ENCODE results near the gene CHD9NB. TPM values are rescaled to one million over a fixed set of nuclear protein-coding genes. Genes with fewer than 3 reads are reported as not detected.
"Not testable (repeated sequence)": the region's sequence is repeated elsewhere in the genome, so short reads cannot be mapped to it uniquely, and the experiment has no call there.

CHD9NB gene
- total RNA-seq, 1 experiment from 2014 or later = 3.8 TPM

DNA sequence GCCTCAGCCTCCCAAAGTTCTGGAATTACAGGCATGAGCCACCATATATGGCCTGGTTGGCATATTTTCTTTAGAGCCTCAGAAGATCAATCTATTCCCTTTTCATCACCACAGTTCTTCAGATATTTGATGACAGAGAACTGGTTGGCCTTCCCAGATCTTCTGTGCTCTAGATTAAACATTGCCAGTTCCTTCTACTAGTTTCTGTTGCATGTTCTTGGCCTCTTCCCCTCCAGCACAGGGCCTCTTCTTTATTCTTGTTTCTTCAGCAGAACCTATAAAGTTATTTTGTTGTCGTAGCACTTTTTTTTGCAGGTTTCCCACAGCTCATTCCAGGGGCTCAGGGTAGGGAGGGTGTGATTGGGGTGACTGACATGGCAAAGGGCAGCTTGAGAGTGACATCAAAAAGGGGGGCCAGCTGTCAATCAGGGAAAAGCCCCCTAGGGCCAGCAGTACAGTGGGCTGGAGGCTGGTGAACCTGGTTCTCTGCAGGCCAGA, 11.4 kb upstream of the CHD9NB start:
- no peak for DNase-seq (ENCODE audit: low read depth)
- in situ Hi-C loops (cut with HindIII; ENCODE audit: low pct_unique_long_range_greater_than_20kb, low sequenced_read_pairs) = no loop called here

DNA sequence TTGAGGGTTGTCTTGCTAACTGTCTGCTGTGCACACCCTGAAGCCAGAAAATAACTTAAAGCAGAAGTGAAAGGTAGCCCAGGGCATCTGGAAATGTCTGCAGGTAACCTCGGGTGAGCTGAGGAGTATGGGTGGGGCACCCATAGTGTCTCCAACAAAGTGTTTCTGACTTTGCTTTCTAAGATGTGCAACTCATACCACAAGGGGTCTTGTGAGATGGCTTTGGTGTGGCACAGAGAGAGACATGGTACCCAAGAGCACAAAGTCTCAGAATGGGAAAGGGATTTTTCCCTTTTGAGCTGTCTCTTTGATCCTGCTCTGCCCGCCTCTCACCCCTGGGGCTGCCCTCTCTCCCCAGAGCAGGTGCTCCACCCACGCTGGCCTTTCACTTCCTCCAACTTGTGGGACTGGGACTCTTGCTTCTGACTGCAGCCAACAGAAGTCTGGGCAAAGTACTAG, 9.0 kb upstream of the CHD9NB start:
- DNase-seq (ENCODE audit: low read depth) = no peak
- in situ Hi-C loops (cut with HindIII; ENCODE audit: low pct_unique_long_range_greater_than_20kb, low sequenced_read_pairs) = no loop called here

DNA sequence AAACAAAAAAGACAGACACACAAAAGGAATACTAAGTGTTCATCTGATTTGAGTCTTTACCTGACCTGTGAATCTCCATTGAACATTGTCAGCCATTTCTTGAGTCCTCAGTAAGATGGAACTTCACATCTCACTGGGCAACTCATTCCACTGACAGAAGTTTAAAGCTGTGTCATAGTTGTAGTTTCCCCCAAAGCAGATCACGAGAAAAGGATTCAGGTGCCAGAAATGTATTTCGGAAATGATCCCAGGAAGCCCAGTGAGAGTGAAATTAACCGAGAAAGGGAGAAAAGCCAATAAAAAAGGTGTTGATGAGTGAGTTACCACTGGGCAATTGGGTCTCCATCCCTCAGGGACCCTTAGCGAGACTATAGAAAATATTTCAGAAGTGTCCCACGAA, 8.6 kb upstream of the CHD9NB start:
- in situ Hi-C loops (cut with HindIII; ENCODE audit: low pct_unique_long_range_greater_than_20kb, low sequenced_read_pairs) = no loop called here
- DNase-seq (ENCODE audit: low read depth) = no peak

DNA sequence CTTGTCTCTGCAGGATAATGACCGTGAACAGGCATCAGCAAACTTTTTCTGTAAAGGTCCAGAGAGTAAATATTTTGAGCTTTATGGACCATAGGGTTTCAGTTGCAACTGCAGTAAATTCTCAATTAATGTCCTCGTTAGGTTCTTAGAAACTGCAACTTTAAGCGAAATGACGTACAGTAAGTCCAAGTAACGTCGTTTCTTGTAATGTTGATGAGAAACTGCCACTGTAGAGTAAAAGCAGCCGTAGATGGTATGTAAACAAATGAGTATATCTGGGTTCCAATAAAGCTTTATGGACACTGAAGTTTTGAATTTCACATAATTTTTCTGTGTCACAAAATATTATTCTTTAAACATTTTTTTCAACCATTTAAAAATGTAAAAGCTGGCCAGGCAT, 7.0 kb upstream of the CHD9NB start:
- no peak for DNase-seq (ENCODE audit: low read depth)
- in situ Hi-C loops (cut with HindIII; ENCODE audit: low pct_unique_long_range_greater_than_20kb, low sequenced_read_pairs) = no loop called here

DNA sequence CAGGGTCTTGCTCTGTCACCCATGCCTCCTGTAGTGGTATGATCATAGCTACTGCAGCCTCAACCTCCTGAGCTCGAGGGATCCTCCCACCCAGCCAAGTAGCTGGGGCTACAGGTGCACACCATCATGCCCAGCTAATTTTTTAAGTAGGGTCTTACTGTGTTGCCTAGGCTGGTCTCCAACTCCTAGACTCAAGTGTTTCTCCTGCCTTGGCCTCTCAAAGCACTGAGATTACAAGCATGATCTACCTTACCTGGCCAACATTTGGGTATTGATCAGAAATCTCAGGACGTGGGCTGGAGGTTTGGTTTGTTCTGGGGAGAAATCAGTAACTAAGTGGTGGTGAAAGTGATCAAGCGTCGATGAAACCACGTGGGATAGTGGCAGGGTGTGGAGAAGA, 6.2 kb upstream of the CHD9NB start:
- DNase-seq (ENCODE audit: low read depth) = no peak
- in situ Hi-C loops (cut with HindIII; ENCODE audit: low pct_unique_long_range_greater_than_20kb, low sequenced_read_pairs) = no loop called here

DNA sequence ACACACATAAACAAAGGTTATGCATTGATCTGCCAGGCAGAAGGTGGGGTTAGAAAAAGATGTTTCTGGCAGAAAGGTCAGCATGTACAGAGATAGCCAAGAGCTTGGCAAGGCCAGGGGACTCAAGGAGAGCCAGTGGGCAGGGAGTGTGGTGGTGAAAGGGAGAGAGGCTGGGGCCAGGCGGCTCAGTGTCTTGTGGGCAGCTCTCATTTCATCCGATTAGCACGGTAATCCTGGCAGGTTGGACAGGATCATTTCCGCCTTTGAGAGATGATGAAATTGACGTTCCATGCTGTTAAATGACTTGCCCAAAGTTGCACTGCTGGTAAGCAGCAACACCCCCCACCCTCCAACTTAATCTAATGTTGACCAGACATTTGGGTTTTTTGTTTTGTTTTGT, 5.7 kb upstream of the CHD9NB start:
- in situ Hi-C loops (cut with HindIII; ENCODE audit: low pct_unique_long_range_greater_than_20kb, low sequenced_read_pairs) = no loop called here
- no peak for DNase-seq (ENCODE audit: low read depth)

DNA sequence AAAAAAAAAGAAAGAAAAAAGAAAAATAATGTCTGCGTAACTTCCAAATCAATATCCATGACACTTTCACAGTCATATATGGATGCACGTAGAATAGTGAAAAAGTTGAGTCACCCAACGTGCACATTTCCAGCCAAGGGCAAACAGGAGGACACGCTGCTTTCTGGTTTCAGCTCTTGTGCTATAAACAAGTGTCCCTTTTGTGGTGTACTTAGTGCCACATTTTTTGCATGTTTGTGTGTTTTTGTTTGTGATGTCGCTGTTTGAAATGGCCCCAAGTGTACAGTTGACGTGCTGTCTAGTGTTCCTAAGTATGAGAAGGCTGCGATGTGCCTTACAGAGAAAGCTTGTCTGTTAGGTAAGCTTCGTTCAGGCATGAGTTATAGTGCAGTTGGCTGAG, 5.0 kb upstream of the CHD9NB start:
- in situ Hi-C loops (cut with HindIII; ENCODE audit: low pct_unique_long_range_greater_than_20kb, low sequenced_read_pairs) = no loop called here
- no peak for DNase-seq (ENCODE audit: low read depth)

DNA sequence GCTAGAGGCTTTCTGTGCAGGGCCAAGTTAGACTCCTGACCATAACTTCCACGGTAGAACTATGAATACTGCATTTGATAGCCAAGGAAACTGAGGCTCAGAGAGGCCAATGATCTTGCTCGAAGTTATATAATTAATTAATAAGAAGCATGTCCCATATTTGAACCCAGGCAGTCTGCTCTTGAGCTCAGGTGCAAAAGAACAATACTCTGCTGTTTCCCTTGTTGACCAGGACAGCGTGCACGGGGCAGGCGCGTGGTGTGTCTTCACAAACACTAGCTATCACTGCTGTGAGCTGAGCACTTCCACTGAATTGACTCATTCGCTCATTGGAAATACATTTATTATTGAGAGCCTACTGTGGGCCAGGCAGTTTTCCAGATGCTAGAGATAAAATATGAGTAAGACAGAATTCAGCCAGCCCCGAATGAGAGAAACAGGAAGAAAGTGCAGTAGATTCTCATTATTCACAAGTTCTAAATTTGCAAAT, 3.7 kb upstream of the CHD9NB start:
- DNase-seq (ENCODE audit: low read depth) = no peak
- in situ Hi-C loops (cut with HindIII; ENCODE audit: low pct_unique_long_range_greater_than_20kb, low sequenced_read_pairs) = no loop called here

DNA sequence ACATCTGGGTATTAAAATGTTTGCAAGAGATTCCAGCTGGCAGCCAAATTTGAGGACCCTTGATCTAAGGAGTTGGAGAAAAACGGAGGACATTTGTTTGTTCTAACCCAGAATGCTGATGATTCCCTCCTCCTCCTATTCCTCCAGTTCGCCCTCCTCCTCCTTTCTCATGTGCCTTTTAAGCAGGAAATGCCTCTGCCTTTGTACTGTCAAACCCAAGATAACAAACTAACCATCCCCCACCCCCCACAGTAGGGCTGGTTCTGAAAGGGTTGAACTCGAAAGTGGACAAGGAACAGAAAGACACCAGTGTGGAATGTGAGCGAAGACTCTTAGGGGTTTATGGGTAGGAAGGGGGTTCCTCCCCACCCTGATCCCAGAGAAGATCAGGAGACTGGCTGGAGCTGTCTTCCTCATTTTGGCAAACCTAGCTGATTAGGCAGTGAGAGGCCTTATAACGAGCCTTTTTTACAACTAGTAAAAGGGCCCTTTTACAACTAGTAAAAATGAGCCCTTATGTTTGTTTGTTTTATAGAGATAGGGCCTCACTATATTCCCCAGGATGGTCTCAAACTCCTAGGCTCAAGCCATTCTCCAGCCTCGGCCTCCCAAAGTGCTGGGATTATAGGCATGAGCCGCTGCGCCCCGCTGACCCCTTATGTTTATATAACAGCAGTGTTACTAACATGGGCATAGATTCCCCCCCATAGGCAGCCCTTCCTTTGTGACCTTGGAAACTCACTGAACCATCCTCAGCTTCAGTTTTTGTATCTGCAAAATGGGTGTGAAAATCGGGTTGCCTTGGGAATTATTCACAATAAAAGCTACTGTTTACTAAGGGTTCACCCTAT, 3.1 kb upstream of the CHD9NB start:
- DNase-seq (ENCODE audit: low read depth) = peak; percentile 45
- in situ Hi-C loops (cut with HindIII; ENCODE audit: low pct_unique_long_range_greater_than_20kb, low sequenced_read_pairs) = no loop called here

DNA sequence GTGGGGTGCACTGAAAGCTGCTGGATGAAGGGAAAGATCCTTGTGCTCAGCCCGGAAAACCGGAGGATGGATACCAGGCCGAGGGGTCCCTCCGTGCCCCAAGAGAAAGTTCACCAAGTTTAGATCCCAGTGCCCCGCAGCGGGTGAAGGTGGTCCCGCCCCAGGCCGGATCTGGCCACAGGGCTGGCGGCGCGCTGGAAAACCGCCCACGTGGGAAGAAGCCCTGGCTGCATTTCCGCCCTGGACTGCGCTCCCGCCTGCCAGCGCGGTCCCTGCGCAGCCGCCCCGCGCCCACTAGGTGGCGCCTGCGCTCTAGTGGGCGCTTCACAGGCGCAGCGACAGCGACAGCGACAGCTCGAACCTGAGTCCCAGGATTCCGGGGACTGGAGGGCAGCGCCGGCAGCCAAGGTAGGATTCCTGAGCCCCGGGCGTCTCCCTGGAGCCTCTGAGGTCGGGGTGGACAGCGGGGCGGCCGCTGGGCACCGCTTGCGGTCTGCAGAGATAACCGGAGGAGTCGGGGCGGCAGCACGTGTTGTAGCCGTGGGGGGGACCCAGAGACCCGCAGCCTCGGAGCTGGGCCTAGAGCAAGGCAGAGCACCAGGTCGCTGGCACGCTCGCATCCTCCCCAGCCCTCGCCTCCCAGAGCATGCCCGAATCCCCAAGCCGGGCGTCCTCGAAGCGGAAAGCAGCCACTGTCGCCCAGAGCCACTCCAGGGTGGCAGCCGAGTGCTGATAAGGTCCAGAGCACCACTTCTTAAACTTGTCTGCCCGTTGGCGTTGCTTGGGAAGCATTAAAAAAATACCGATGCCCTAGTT, 2.2 kb upstream of the CHD9NB start, which contains the start of gene CHD9:
CHD9 (plus strand) TSS at position 322 of the 816 bp plus-strand sequence. CDS start 101,099 bp downstream, outside the sequence.
- peak; percentile 87 for DNase-seq (ENCODE audit: low read depth)
- in situ Hi-C loops (cut with HindIII; ENCODE audit: low pct_unique_long_range_greater_than_20kb, low sequenced_read_pairs) = no loop called here

DNA sequence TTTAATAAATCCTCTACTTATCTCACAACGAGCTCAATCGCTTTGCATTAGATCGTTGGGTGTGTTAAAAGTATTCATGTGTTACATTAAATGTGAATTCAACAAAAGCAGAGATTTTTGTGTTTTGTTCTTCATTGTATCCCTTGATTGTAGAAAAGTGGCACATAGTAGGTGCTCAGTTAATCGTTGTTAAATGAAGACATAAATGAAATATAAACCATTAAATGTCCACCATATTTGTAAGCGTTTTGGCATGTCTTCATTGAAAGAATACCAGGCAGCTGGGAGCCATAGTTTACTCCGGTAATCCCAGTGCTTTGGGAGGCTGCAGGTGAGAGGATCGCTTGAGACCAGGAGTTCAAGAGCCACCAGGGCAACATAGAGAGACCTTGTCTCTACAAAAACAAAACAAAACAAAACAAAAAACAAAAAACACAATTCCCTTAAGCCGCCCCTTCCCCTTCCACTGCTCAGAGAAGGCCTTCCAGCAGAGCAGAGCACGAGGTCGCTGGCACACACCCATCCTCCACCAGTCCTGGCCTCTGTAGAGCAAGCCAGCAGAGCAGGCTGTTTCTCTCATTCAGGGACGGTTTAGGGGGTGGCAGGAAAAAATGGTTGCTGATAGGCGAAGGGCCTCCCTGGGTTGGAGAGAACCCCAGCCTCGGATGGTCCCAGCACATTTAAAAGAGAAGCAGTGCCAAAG, 1.4 kb upstream of the CHD9NB start:
- no peak for DNase-seq (ENCODE audit: low read depth)
- in situ Hi-C loops (cut with HindIII; ENCODE audit: low pct_unique_long_range_greater_than_20kb, low sequenced_read_pairs) = no loop called here

DNA sequence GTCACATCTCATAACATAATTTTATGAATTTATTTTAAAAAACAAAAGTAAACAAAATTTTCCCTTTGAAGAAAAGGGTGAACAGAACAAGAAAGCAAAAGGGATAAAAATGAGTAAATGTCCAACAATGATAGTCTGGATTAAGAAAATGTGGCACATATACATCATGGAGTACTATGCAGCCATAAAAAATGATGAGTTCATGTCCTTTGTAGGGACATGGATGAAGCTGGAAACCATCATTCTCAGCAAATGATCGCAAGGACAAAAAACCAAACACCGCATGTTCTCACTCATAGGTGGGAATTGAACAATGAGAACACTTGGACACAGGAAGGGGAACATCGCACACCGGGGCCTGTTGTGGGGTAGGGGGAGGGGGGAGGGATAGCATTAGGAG, 1.4 kb downstream of the CHD9NB start:
- DNase-seq (ENCODE audit: low read depth); in situ Hi-C loops (cut with HindIII; ENCODE audit: low pct_unique_long_range_greater_than_20kb, low sequenced_read_pairs): not testable (repeated sequence)

DNA sequence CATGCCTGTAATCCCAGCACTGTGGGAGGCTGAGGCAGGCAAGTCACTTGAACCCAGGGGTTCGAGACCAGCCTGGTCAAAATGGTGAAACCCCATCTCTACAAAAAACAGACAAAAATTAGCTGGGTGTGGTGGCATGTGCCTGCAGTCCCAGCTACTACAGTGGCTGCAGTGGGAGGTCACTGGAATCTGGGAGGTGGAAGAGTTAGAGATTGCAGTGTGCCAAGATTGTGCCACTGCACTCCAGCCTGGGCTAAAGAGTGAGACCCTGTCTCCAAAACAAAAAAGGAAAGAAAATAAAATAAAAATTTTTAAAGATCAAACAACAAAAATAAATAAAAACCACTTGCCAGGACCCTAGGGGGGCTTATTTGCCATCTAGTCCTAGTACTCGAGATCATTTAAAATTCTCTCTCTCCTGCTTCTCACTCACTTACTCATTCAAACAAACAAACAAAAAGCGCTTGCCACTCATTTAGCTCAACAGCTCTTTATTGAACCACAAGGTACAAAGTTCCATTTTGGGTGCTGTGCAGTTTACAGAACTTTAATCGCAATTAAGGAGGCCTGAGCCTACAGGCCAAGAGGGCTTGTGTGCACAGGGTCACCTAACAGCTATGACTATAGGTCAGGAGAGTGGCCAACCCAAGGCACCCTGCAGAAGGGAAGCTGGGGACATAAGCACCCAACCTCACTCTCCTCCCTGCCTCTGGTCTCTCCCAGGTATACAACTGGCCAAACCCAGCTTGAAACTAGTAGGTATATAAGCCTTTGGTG, 4.4 kb downstream of the CHD9NB start:
- in situ Hi-C loops (cut with HindIII; ENCODE audit: low pct_unique_long_range_greater_than_20kb, low sequenced_read_pairs) = no loop called here
- DNase-seq (ENCODE audit: low read depth) = no peak

DNA sequence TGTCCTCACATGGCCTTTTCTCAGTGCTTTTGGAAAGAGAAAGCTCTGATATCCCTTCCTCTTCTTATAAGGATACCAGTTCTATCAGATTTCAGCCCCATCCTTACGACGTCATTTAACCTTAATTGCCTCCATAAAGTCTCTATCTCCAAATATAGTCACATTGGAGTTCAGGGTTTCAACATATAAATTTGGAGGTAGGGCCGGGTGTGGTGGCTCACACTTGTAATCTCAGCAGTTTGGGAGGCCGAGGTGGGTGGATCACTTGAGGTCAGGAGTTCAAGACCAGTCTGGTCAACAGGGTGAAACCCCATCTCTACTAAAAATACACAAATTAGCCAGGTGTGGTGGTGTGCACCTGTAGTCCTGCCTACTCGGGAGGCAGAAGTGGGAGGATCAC, 5.2 kb downstream of the CHD9NB start:
- DNase-seq (ENCODE audit: low read depth); in situ Hi-C loops (cut with HindIII; ENCODE audit: low pct_unique_long_range_greater_than_20kb, low sequenced_read_pairs): not testable (repeated sequence)

DNA sequence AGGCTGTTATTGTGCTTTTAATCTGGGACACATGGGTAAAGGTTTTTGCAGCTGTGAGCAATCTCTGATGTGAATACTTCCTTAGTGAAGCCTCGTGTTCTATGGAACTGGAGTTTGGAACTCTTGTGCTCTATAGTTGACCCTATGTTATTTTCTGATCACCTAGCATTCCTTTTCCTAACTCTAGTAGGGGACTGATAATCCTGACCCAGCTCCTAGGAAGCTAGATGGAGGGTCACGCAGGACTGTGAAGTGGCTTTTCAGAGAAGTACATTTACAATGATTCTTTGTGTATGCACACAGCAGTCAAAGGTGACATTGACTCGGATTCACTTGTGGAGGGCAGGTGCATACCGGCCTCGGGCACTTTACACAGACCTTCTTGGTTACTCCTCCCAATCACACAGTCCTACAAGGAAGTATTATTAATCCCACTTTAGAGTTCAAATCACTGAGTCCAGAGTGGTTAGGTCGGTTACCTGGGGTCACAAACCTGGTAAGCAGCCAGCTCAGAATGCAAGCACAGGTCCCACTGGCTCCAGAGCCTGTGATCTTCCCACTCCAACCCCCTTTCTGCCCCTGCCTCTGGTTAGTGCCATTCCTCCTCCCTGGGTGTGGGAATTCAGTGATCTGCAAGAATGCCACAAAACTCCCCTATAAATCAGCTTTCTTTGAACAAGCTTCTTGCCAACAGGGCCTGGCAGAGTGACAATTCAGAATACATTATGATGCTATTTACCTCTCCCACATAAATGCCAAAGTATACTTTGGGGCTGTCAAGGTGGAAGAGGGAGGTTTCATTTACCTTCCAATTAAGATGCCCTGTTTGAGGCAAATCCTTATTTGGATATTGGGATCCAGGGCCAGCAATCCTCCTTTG, 7.1 kb downstream of the CHD9NB start:
- no peak for DNase-seq (ENCODE audit: low read depth)
- in situ Hi-C loops (cut with HindIII; ENCODE audit: low pct_unique_long_range_greater_than_20kb, low sequenced_read_pairs) = no loop called here

DNA sequence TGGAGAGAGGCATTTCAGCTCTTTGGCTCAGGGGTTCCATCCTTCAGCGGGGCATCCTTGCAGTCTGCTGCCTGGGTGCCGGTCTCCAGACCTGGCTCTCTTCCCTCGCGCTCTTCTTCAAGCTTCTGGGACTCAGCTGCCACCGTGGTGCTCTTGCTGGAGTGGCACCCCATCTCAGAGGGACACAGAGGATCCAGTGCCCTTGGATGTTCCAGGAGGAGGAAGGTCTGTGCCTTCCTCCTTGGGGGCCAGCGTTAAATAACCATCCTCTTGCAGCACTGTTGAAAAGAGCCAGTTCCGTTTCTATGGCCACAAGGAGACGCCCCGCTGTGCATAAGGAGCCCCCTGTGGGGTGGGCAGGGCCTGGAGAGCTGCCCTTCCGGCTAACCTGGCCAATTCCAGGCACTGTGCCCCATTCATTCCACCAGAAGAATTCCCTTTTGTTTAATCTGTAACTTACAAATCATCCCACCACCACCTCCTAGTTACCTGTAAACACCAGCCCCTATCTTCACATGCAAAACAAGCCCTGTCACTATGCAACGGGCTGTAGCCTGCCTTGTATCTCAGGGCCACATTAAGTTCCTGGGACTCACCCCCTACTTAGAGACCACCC, 8.6 kb downstream of the CHD9NB start:
- peak; percentile 35 for DNase-seq (ENCODE audit: low read depth)
- in situ Hi-C loops (cut with HindIII; ENCODE audit: low pct_unique_long_range_greater_than_20kb, low sequenced_read_pairs) = no loop called here
